ENCODE data around the gene TSHZ2. TPM values are rescaled to one million over a fixed set of nuclear protein-coding genes. Genes with fewer than 3 reads are reported as not detected.

TSHZ2 gene
- total RNA-seq, 1 experiment from 2014 or later, result 0.20 TPM

GRCh38 chr20:53252002-53252401, 279.8 kb downstream of the TSHZ2 start (continued):
- TF ChIP-seq ZNF138 (CRISPR knock-in tag; conservative IDR thresholded peaks at IDR 0.05) (no peak), ZNF219 (CRISPR knock-in tag; IDR thresholded peaks at IDR 0.05; ENCODE audit: borderline replicate concordance) (no peak)
- TF ChIP-seq, protein P1, sequence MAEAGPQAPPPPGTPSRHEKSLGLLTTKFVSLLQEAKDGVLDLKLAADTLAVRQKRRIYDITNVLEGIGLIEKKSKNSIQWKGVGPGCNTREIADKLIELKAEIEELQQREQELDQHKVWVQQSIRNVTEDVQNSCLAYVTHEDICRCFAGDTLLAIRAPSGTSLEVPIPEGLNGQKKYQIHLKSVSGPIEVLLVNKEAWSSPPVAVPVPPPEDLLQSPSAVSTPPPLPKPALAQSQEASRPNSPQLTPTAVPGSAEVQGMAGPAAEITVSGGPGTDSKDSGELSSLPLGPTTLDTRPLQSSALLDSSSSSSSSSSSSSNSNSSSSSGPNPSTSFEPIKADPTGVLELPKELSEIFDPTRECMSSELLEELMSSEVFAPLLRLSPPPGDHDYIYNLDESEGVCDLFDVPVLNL (CRISPR knock-in tag; IDR thresholded peaks at IDR 0.05; ENCODE audit: borderline replicate concordance, low read depth), result no peak

GRCh38 chr20:53253668-53254067, 281.5 kb downstream of the TSHZ2 start:
- TF ChIP-seq, protein P2, sequence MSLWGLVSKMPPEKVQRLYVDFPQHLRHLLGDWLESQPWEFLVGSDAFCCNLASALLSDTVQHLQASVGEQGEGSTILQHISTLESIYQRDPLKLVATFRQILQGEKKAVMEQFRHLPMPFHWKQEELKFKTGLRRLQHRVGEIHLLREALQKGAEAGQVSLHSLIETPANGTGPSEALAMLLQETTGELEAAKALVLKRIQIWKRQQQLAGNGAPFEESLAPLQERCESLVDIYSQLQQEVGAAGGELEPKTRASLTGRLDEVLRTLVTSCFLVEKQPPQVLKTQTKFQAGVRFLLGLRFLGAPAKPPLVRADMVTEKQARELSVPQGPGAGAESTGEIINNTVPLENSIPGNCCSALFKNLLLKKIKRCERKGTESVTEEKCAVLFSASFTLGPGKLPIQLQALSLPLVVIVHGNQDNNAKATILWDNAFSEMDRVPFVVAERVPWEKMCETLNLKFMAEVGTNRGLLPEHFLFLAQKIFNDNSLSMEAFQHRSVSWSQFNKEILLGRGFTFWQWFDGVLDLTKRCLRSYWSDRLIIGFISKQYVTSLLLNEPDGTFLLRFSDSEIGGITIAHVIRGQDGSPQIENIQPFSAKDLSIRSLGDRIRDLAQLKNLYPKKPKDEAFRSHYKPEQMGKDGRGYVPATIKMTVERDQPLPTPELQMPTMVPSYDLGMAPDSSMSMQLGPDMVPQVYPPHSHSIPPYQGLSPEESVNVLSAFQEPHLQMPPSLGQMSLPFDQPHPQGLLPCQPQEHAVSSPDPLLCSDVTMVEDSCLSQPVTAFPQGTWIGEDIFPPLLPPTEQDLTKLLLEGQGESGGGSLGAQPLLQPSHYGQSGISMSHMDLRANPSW (CRISPR knock-in tag; conservative IDR thresholded peaks at IDR 0.05; ENCODE audit: low read depth), result no peak
- no peak for TF ChIP-seq TCF7 (CRISPR knock-in tag; IDR thresholded peaks at IDR 0.05; ENCODE audit: low read depth)
- POLR2A ChIA-PET, result no interaction called here
- Mint-ChIP-seq H3K27me3 (ENCODE audit: low read depth) (no peaks in the 10 kb centered on the region; the same call in 1 of the 2 replicates), H3K4me3 (no peak overlapping the region), H3K27ac (no peak overlapping the region), H3K36me3 (peaks cover 10% of the 10 kb centered on the region), H3K9me3 (peaks cover 18% of the 10 kb centered on the region), H3K4me1 (no peaks in the 10 kb centered on the region)
- CTCF ChIA-PET, result interaction anchor here (0.7 kb wide), 1 partner anchor 37 kb away, joined by 3 read pairs; no protein-coding TSS in a partner anchor
- no peak for ATAC-seq
- DNase-seq (ENCODE audit: low spot score), result no peak

DNA sequence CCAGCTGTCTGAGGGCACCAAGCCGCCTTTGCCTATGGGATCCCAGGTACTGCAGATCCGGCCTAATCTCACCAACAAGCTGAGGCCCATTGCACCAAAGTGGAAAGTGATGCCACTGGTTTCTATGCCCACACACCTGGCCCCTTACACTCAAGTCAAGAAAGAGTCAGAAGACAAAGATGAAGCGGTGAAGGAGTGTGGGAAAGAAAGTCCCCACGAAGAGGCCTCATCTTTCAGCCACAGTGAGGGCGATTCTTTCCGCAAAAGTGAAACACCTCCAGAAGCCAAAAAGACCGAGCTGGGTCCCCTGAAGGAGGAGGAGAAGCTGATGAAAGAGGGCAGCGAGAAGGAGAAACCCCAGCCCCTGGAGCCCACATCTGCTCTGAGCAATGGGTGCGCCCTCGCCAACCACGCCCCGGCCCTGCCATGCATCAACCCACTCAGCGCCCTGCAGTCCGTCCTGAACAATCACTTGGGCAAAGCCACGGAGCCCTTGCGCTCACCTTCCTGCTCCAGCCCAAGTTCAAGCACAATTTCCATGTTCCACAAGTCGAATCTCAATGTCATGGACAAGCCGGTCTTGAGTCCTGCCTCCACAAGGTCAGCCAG, 283.0 kb downstream of the TSHZ2 start:
- Mint-ChIP-seq H3K36me3 (peaks cover 10% of the 10 kb centered on the region), H3K4me1 (no peaks in the 10 kb centered on the region), H3K9me3 (peaks cover 18% of the 10 kb centered on the region), H3K4me3 (no peak overlapping the region), H3K27ac (no peak overlapping the region), H3K27me3 (ENCODE audit: low read depth) (no peaks in the 10 kb centered on the region; the same call in 1 of the 2 replicates)
- DNase-seq (ENCODE audit: low spot score), result no peak
- no peak for ATAC-seq
- ChIA-PET POLR2A (no interaction called here), CTCF (no interaction called here)
- TF ChIP-seq ZNF425 (CRISPR knock-in tag; conservative IDR thresholded peaks at IDR 0.05) (no peak), FOXK1 (CRISPR knock-in tag; IDR thresholded peaks at IDR 0.05) (no peak), RELA (CRISPR knock-in tag; IDR thresholded peaks at IDR 0.05; ENCODE audit: borderline replicate concordance) (no peak), SMAD3 (CRISPR knock-in tag; IDR thresholded peaks at IDR 0.05; ENCODE audit: borderline replicate concordance) (no peak), NFYB (CRISPR knock-in tag; conservative IDR thresholded peaks at IDR 0.05; ENCODE audit: low read depth) (no peak), SOX15 (CRISPR knock-in tag; IDR thresholded peaks at IDR 0.05) (no peak), SMAD4 (CRISPR knock-in tag; IDR thresholded peaks at IDR 0.05) (no peak), E2F1 (CRISPR knock-in tag; IDR thresholded peaks at IDR 0.05) (no peak), MLX (CRISPR knock-in tag; IDR thresholded peaks at IDR 0.05) (no peak), NFATC4 (CRISPR knock-in tag; IDR thresholded peaks at IDR 0.05) (no peak), ATF1 (CRISPR knock-in tag; IDR thresholded peaks at IDR 0.05) (no peak), GABPB1 (CRISPR knock-in tag; IDR thresholded peaks at IDR 0.05) (no peak), NFE2L1 (CRISPR knock-in tag; IDR thresholded peaks at IDR 0.05) (no peak), ZNF423 (CRISPR knock-in tag; IDR thresholded peaks at IDR 0.05) (no peak)
- TF ChIP-seq, protein P3, sequence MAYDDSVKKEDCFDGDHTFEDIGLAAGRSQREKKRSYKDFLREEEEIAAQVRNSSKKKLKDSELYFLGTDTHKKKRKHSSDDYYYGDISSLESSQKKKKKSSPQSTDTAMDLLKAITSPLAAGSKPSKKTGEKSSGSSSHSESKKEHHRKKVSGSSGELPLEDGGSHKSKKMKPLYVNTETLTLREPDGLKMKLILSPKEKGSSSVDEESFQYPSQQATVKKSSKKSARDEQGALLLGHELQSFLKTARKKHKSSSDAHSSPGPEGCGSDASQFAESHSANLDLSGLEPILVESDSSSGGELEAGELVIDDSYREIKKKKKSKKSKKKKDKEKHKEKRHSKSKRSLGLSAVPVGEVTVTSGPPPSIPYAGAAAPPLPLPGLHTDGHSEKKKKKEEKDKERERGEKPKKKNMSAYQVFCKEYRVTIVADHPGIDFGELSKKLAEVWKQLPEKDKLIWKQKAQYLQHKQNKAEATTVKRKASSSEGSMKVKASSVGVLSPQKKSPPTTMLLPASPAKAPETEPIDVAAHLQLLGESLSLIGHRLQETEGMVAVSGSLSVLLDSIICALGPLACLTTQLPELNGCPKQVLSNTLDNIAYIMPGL (CRISPR knock-in tag; IDR thresholded peaks at IDR 0.05), result no peak
- TF ChIP-seq, protein P4, sequence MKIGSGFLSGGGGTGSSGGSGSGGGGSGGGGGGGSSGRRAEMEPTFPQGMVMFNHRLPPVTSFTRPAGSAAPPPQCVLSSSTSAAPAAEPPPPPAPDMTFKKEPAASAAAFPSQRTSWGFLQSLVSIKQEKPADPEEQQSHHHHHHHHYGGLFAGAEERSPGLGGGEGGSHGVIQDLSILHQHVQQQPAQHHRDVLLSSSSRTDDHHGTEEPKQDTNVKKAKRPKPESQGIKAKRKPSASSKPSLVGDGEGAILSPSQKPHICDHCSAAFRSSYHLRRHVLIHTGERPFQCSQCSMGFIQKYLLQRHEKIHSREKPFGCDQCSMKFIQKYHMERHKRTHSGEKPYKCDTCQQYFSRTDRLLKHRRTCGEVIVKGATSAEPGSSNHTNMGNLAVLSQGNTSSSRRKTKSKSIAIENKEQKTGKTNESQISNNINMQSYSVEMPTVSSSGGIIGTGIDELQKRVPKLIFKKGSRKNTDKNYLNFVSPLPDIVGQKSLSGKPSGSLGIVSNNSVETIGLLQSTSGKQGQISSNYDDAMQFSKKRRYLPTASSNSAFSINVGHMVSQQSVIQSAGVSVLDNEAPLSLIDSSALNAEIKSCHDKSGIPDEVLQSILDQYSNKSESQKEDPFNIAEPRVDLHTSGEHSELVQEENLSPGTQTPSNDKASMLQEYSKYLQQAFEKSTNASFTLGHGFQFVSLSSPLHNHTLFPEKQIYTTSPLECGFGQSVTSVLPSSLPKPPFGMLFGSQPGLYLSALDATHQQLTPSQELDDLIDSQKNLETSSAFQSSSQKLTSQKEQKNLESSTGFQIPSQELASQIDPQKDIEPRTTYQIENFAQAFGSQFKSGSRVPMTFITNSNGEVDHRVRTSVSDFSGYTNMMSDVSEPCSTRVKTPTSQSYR (CRISPR knock-in tag; IDR thresholded peaks at IDR 0.05), result no peak

Measured in WTC11 (cell line).